Dendritic cell treated with granulocyte-macrophage colony-stimulating factor and Interleukin-4, amounts not matched to agents 40 ng/mL and 50 ng/mL, for 4 days (primary cell): ENCODE data around the gene ERN1.

Experiments used
- H3K27ac Mint-ChIP-seq: one replicate; pipeline ENCODE4 v1.8.0; 2022; ENCODE audit warnings: mild to moderate bottlenecking, mixed read lengths
- H3K27me3 Mint-ChIP-seq: one replicate; pipeline ENCODE4 v1.8.0; 2022; ENCODE audit warnings: mild to moderate bottlenecking, mixed read lengths
- H3K36me3 Mint-ChIP-seq: one replicate; pipeline ENCODE4 v1.8.0; 2022; ENCODE audit warnings: low read depth, mixed read lengths
- H3K4me1 Mint-ChIP-seq: one replicate; pipeline ENCODE4 v1.8.0; 2022; ENCODE audit warnings: low read depth, mixed read lengths
- H3K4me3 Mint-ChIP-seq: one replicate; pipeline ENCODE4 v1.8.0; 2022; ENCODE audit warnings: mild to moderate bottlenecking, moderate library complexity, mixed read lengths
- H3K9me3 Mint-ChIP-seq: one replicate; pipeline ENCODE4 v1.8.0; 2022; ENCODE audit warnings: mixed read lengths
- intact Hi-C: fragments of 100-400 bp; cut with micrococcal nuclease; formaldehyde crosslinking; loops from one replicate; pipeline ENCODE4 v1.15.0; 2022

ERN1 gene

DNA sequence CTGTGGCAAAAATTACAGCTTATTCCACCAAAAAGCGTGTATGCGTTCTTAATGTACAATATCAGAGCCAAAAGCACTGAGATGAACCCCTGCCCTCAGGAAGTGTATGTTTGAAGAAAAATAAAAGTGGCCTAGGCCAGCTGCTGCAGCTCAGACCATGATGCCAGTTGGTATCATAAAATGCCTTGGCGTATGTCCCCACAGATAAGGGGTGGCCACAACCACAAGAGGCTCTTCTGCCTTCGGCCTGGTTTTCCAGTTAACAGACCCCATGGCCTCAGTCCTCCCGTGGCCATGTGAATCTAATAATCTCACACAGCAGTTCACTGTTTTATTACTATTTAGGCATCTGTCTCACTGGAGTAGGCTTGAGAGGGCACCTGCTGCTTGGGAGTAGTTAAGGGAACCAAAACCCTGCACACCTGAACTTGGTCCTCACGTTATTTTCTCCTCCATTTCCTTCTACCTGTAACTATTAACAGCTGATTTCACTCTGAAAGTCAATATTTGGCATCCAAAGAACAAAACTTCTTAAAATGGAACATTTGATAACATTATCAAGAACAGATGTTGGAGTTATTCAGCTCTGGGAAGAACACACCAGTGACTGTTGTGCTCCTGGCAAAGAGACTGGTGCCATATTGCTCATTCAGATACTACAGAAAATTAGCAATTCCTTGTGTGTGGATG, 34.8 kb upstream of the ERN1 start:
- Mint-ChIP-seq H3K4me3 (no peak overlapping the region), H3K4me1 (peaks cover 5% of the 10 kb centered on the region), H3K27me3 (no peaks in the 10 kb centered on the region), H3K36me3 (peaks cover 44% of the 10 kb centered on the region), H3K27ac (no peak overlapping the region), H3K9me3 (no peaks in the 10 kb centered on the region)
- intact Hi-C loops, result no loop called here

DNA sequence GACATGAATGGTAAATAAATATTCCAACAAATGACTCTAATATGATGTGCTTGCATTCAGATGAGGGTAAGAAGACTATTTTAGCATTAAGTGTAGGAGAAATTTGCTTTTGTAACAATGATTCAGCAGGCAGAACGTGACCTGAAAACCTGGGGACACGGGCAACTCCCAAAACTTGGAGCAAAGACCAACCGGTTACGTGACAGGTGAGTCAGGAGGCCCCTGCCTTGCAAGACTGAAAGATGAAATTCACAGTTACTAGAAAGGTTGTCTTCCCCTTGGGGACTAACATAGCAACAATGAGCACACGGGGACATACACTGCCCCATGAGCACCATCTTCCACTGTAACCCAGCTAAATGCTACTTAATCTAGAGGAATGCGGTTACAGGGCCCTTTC, 33.5 kb upstream of the ERN1 start:
- intact Hi-C loops, result no loop called here
- Mint-ChIP-seq H3K27me3 (no peaks in the 10 kb centered on the region), H3K4me3 (no peak overlapping the region), H3K27ac (no peak overlapping the region), H3K36me3 (peaks cover 33% of the 10 kb centered on the region), H3K9me3 (no peaks in the 10 kb centered on the region), H3K4me1 (peaks cover 10% of the 10 kb centered on the region)

DNA sequence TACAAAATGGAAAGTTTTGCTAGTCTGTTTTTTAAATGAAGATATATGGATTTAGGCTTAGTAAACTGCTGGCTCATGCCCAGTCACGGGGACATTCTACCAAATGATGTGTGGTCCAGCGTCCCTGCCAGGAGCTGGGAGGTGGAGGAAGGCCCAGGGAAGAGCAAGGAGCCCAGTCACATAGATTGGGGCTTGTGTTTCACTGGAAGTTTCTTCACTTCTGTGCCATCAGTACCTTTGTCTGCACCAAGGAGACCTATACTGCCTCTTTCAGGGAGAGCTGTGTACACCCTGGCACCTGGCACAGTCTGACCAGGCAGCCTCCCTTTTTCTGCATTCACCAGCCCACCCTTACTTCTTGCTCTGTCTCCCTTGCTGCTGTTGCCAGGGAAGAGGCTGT, 32.6 kb upstream of the ERN1 start:
- Mint-ChIP-seq H3K27ac (no peak overlapping the region), H3K27me3 (no peaks in the 10 kb centered on the region), H3K36me3 (peaks cover 33% of the 10 kb centered on the region), H3K9me3 (no peaks in the 10 kb centered on the region), H3K4me1 (peaks cover 6% of the 10 kb centered on the region), H3K4me3 (no peak overlapping the region)
- intact Hi-C loops, result no loop called here

DNA sequence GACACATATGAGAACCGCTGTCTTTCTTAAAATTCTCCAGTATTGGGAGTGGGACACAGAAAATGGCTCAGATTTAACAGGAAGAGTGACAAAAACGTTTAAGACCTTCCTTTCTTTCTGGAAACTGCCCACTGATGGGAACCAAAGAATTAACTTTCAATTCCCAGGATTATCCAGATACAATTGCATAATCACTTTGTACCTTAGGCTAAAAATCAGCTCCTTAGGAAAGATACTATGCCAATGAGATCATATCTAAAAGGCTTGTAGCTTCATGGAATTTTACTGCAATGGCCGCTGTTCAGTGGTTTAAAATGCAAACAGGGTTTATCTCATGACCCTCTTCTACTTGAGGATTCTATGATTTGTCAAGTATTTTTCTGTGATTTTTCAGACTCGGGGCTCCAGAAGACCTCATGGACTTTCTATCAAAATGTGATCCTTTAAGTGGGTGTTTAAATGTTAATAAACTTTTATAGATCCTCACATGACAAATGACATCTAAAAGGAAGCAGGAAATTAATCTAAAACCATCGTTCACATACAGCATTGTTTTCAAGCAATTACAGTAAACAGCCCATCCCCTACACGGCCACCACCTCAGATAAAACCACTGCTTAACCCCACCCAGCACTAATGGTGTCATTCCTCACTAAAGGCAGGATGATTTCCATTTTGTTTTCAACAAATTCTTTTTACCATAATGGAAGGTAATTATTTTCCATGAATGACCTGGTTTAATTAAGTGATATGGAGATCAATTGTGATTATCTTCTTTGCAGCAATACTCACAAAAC, 31.6 kb upstream of the ERN1 start:
- Mint-ChIP-seq H3K27ac (no peak overlapping the region), H3K4me1 (peaks cover 8% of the 10 kb centered on the region), H3K36me3 (peaks cover 28% of the 10 kb centered on the region), H3K4me3 (no peak overlapping the region), H3K27me3 (no peaks in the 10 kb centered on the region), H3K9me3 (no peaks in the 10 kb centered on the region)
- intact Hi-C loops, result no loop called here

GRCh38 chr17:64160378-64160777, 30.4 kb upstream of the ERN1 start:
- Mint-ChIP-seq H3K4me1 (peaks cover 20% of the 10 kb centered on the region), H3K36me3 (peaks cover 16% of the 10 kb centered on the region), H3K27ac (no peak overlapping the region), H3K9me3 (no peaks in the 10 kb centered on the region), H3K4me3 (no peak overlapping the region), H3K27me3 (no peaks in the 10 kb centered on the region)
- intact Hi-C loops, result no loop called here

- Mint-ChIP-seq H3K27ac (no peak overlapping the region), H3K27me3 (no peaks in the 10 kb centered on the region), H3K9me3 (no peaks in the 10 kb centered on the region), H3K4me3 (no peak overlapping the region), H3K36me3 (peaks cover 7% of the 10 kb centered on the region), H3K4me1 (peaks cover 34% of the 10 kb centered on the region)
- intact Hi-C loops, result no loop called here
Observed at GRCh38 chr17:64158831-64159590, 29.1 kb upstream of the ERN1 start.

GRCh38 chr17:64158406-64158805, 28.5 kb upstream of the ERN1 start:
- no peak overlapping the region for H3K4me3 Mint-ChIP-seq
- H3K27ac Mint-ChIP-seq, result no peak overlapping the region
- peaks cover 34% of the 10 kb centered on the region for H3K4me1 Mint-ChIP-seq
- H3K9me3 Mint-ChIP-seq, result no peaks in the 10 kb centered on the region
- intact Hi-C loops, result no loop called here
- H3K27me3 Mint-ChIP-seq, result no peaks in the 10 kb centered on the region
- H3K36me3 Mint-ChIP-seq, result peaks cover 9% of the 10 kb centered on the region

- Mint-ChIP-seq H3K9me3 (no peaks in the 10 kb centered on the region), H3K4me1 (peaks cover 34% of the 10 kb centered on the region), H3K27ac (no peak overlapping the region), H3K27me3 (no peaks in the 10 kb centered on the region), H3K4me3 (no peak overlapping the region), H3K36me3 (peaks cover 16% of the 10 kb centered on the region)
- intact Hi-C loops, result no loop called here
Observed at GRCh38 chr17:64157669-64158180, 27.8 kb upstream of the ERN1 start.

DNA sequence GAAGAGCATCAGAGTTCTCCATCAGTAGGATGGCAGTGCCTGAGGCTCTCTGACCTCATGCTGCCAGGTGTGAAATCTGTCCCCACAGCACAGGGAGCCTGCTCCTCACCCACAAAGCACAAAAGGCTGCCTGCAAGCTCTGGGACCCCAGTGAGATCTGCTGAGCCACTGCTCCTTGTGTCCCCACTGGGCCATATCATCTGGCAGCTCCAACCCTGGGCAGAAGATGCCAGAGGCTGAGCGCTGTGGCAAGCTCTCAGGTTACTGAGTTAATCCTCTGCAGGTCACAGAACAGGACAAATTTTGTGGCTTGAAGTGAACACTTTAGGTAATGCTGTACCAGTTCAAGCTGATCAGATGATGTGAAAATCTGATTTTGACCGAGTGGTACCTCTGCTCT, 26.7 kb upstream of the ERN1 start:
- peaks cover 24% of the 10 kb centered on the region for H3K36me3 Mint-ChIP-seq

DNA sequence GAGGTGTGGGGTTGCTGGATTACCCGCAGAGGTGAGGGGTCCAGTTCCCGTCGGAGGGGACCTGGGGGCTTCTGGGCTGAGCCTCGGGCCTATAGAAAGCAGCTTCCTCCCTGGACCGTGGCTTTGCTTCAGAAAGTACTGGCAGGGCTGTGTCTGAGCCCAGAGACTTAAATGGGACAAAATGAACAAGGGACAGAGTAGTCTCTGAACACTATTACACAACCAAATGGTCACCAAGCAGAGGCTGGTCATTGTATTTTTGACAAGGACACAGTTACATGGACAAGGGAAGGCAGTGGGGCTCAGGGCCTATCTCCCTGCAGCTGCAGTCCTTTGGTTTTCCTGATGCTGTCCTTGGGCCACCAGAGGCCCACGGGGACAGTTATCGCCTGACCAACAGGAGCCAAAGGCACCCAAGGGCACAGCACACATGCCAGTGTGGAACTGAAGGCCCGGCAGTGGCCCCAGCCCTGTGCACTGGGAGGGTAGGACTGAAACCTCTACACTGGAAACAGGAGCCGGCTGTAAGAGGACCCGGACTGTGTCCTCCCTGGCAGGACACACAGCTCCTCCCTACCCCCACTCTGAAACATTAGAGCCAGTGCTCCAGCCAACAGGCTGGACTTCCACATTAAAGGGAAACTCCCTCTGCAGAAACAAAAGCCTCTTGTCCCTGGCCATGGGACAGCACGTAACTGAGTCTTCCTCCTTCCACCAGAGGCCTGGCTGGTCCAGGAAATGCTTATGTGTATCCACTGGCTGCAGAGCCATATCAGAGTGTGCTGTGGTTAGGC, 26.0 kb upstream of the ERN1 start:
- peaks cover 24% of the 10 kb centered on the region for H3K36me3 Mint-ChIP-seq
- no peaks in the 10 kb centered on the region for H3K27me3 Mint-ChIP-seq
- no peak overlapping the region for H3K4me3 Mint-ChIP-seq
- H3K9me3 Mint-ChIP-seq, result no peaks in the 10 kb centered on the region
- intact Hi-C loops, result no loop called here
- peaks cover 34% of the 10 kb centered on the region for H3K4me1 Mint-ChIP-seq
- peak overlapping the region; percentile 71 for H3K27ac Mint-ChIP-seq

More for the DNA sequence above, 26.7 kb upstream of the ERN1 start:
- Mint-ChIP-seq H3K4me1 (peaks cover 34% of the 10 kb centered on the region), H3K9me3 (no peaks in the 10 kb centered on the region), H3K27me3 (no peaks in the 10 kb centered on the region), H3K4me3 (no peak overlapping the region), H3K27ac (peak overlapping the region; percentile 71)
- intact Hi-C loops, result no loop called here

- intact Hi-C loops, result no loop called here
- H3K27me3 Mint-ChIP-seq, result no peaks in the 10 kb centered on the region
- no peak overlapping the region for H3K4me3 Mint-ChIP-seq
- H3K27ac Mint-ChIP-seq, result peak overlapping the region; percentile 71
- H3K9me3 Mint-ChIP-seq, result no peaks in the 10 kb centered on the region
- H3K36me3 Mint-ChIP-seq, result peaks cover 25% of the 10 kb centered on the region
- H3K4me1 Mint-ChIP-seq, result peaks cover 34% of the 10 kb centered on the region
Observed at GRCh38 chr17:64155129-64155528, 25.2 kb upstream of the ERN1 start.

- H3K4me1 Mint-ChIP-seq, result peaks cover 34% of the 10 kb centered on the region
- H3K4me3 Mint-ChIP-seq, result no peak overlapping the region
- peak overlapping the region; percentile 71 for H3K27ac Mint-ChIP-seq
- H3K9me3 Mint-ChIP-seq, result no peaks in the 10 kb centered on the region
- H3K36me3 Mint-ChIP-seq, result peaks cover 28% of the 10 kb centered on the region
- intact Hi-C loops, result no loop called here
- no peaks in the 10 kb centered on the region for H3K27me3 Mint-ChIP-seq
Observed at GRCh38 chr17:64154717-64155116, 24.8 kb upstream of the ERN1 start.

GRCh38 chr17:64154313-64154695, 24.4 kb upstream of the ERN1 start:
- H3K36me3 Mint-ChIP-seq, result peaks cover 28% of the 10 kb centered on the region
- H3K4me3 Mint-ChIP-seq, result no peak overlapping the region
- H3K4me1 Mint-ChIP-seq, result peaks cover 33% of the 10 kb centered on the region
- H3K27ac Mint-ChIP-seq, result peak overlapping the region; percentile 71
- H3K9me3 Mint-ChIP-seq, result no peaks in the 10 kb centered on the region
- intact Hi-C loops, result no loop called here
- H3K27me3 Mint-ChIP-seq, result no peaks in the 10 kb centered on the region
